CD4-positive, alpha-beta T cell (primary cell): Measurements from ENCODE around the gene IL33. TPM values are rescaled to one million over a fixed set of nuclear protein-coding genes. Genes with fewer than 3 reads are reported as not detected.

Experiments used
- ATAC-seq: fragments of 200-7000 bp; cut with Tn5 transposase; one replicate; pipeline ENCODE4 v1.10.0; 2022; ENCODE audit warnings: mild to moderate bottlenecking; ENCODE audit not compliant: poor library complexity
- CTCF ChIA-PET: fragments of 350-600 bp; sonication (Branson Sonifier 250); formaldehyde crosslinking; loops from one replicate; lab custom pipeline; 2021; ENCODE audit warnings: antibody characterized with exemption, inconsistent platforms; lab: Charles Lee
- POLR2A ChIA-PET: fragments of 350-600 bp; sonication (Branson Sonifier 250); formaldehyde crosslinking; loops from one replicate; lab custom pipeline; 2021; ENCODE audit warnings: antibody characterized with exemption, inconsistent platforms; lab: Charles Lee
- DNase-seq, 14 experiments: peaks; one replicate each; pipeline ENCODE4 v3.0.0-alpha.2; 2013 to 2020; ENCODE audit warnings: mixed read lengths in 2 of 14
- H3K27ac ChIP-seq, 2 donors: one replicate each; pipeline versions ENCODE4 v1.5.1 to v1.7.0; 2013; ENCODE audit warnings: low read length in 2 of 2, low read depth in 1 of 2, mild to moderate bottlenecking in 1 of 2
- H3K27me3 ChIP-seq, 2 experiments: 1 replicate in 1 of 2; 2 replicates in 1 of 2; pipeline versions ENCODE4 v1.6.1 to v1.7.0; 2013; ENCODE audit warnings: low read length in 2 of 2, control low read depth in 1 of 2, mild to moderate bottlenecking in 1 of 2, moderate library complexity in 1 of 2; ENCODE audit not compliant: insufficient read depth in 2 of 2, control insufficient read depth in 1 of 2
- H3K36me3 ChIP-seq: one replicate; pipeline ENCODE4 v1.6.1; 2013; ENCODE audit warnings: low read length, control low read depth; ENCODE audit not compliant: insufficient read depth
- H3K4me1 ChIP-seq: one replicate; pipeline ENCODE4 v1.6.1; 2013; ENCODE audit warnings: low read length, control low read depth; ENCODE audit not compliant: insufficient read depth
- H3K4me3 ChIP-seq: one replicate; pipeline ENCODE4 v1.5.1; 2013; ENCODE audit warnings: mild to moderate bottlenecking, low read length, moderate library complexity
- H3K9me3 ChIP-seq, 2 experiments: 1 replicate in 1 of 2; 2 replicates in 1 of 2; pipeline versions ENCODE4 v1.6.1 to v1.7.0; 2013; ENCODE audit warnings: low read length in 2 of 2, mild to moderate bottlenecking in 2 of 2, control low read depth in 1 of 2, moderate library complexity in 1 of 2; ENCODE audit not compliant: control insufficient read depth in 1 of 2, insufficient read depth in 1 of 2
- H3K27ac Mint-ChIP-seq: one replicate; pipeline ENCODE4 v1.8.0; 2020; ENCODE audit warnings: mixed read lengths
- H3K27me3 Mint-ChIP-seq: one replicate; pipeline ENCODE4 v1.8.0; 2021; ENCODE audit warnings: mixed read lengths
- H3K36me3 Mint-ChIP-seq: one replicate; pipeline ENCODE4 v1.8.0; 2021; ENCODE audit warnings: low read depth, mixed read lengths
- H3K4me1 Mint-ChIP-seq: one replicate; pipeline ENCODE4 v1.8.0; 2021; ENCODE audit warnings: low read depth, mixed read lengths
- H3K4me3 Mint-ChIP-seq: one replicate; pipeline ENCODE4 v1.8.0; 2020; ENCODE audit warnings: mild to moderate bottlenecking, mixed read lengths
- H3K9me3 Mint-ChIP-seq: one replicate; pipeline ENCODE4 v1.8.0; 2020; ENCODE audit warnings: mixed read lengths
- intact Hi-C, 2 experiments: fragments of 100-400 bp; cut with DNase I in 1 of 2; cut with micrococcal nuclease in 1 of 2; formaldehyde crosslinking; loops; one replicate each; pipeline versions ENCODE4 v1.15.1 to v1.9.0; 2023 to 2025; cut with DNase I, micrococcal nuclease
- total RNA-seq, 174 experiments: library from RNA in 2 of 174; stranded (reverse) in 2 of 174; gene quantifications; one replicate each; pipeline ENCODE4 v1.2.3 and lab custom pipeline; 2021 to 2026
- TF ChIP-seq, protein P1 (sequence below): fragments of 200-600 bp; IDR thresholded peaks from one replicate; pipeline ENCODE4 v1.8.0; 2022; ENCODE audit warnings: antibody characterized with exemption, mild to moderate bottlenecking

IL33 gene
- total RNA-seq, 2 experiments from 2014 or later = not detected

GRCh38 chr9:6271508-6272228, 56.1 kb downstream of the IL33 start:
- Mint-ChIP-seq H3K36me3 (no peaks in the 10 kb centered on the region), H3K27ac (no peak overlapping the region), H3K4me1 (no peaks in the 10 kb centered on the region), H3K27me3 (peaks cover 8% of the 10 kb centered on the region), H3K9me3 (no peaks in the 10 kb centered on the region), H3K4me3 (no peak overlapping the region)
- Histone ChIP-seq H3K27ac (no peak overlapping the region), H3K4me3 (no peak overlapping the region), H3K4me1 (no peaks in the 10 kb centered on the region), H3K9me3 (no peaks in the 10 kb centered on the region), H3K36me3 (no peaks in the 10 kb centered on the region), H3K27me3 (peaks cover 0 to 4% of the 10 kb centered on the region in 2 experiments)
- intact Hi-C loops = no loop called here
- DNase-seq (no peak), ATAC-seq (no peak)
- CTCF ChIA-PET = no interaction called here
- TF ChIP-seq, protein P1, sequence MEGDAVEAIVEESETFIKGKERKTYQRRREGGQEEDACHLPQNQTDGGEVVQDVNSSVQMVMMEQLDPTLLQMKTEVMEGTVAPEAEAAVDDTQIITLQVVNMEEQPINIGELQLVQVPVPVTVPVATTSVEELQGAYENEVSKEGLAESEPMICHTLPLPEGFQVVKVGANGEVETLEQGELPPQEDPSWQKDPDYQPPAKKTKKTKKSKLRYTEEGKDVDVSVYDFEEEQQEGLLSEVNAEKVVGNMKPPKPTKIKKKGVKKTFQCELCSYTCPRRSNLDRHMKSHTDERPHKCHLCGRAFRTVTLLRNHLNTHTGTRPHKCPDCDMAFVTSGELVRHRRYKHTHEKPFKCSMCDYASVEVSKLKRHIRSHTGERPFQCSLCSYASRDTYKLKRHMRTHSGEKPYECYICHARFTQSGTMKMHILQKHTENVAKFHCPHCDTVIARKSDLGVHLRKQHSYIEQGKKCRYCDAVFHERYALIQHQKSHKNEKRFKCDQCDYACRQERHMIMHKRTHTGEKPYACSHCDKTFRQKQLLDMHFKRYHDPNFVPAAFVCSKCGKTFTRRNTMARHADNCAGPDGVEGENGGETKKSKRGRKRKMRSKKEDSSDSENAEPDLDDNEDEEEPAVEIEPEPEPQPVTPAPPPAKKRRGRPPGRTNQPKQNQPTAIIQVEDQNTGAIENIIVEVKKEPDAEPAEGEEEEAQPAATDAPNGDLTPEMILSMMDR = no peak
- POLR2A ChIA-PET = no interaction called here

DNA sequence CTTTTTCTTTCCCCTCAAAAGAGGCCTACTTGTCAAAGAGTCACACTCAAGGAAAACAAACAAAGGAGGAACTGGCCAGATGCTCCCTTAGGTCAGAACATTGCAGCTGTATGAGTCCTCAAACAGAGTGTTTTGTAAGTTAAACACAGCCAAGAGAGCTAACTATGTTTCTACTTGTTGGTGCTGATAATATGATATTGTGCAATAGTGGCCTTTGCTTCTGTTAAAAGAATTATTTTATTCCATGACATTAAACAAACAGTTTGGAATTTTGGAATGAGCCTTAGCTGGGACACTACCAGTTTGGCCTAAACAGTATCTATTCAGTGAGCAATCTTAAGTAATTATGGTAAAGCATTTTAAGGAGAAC, 56.6 kb downstream of the IL33 start:
- H3K4me1 Mint-ChIP-seq = no peaks in the 10 kb centered on the region
- ATAC-seq = no peak
- TF ChIP-seq, protein P1 = no peak
- H3K36me3 Mint-ChIP-seq = no peaks in the 10 kb centered on the region
- no peak overlapping the region for H3K4me3 ChIP-seq
- no peaks in the 10 kb centered on the region for H3K27me3 ChIP-seq
- no peak overlapping the region for H3K4me3 Mint-ChIP-seq
- peaks cover 7% of the 10 kb centered on the region for H3K27me3 Mint-ChIP-seq
- no peaks in the 10 kb centered on the region for H3K36me3 ChIP-seq
- DNase-seq = no peak
- no peaks in the 10 kb centered on the region for H3K9me3 ChIP-seq
- intact Hi-C loops = no loop called here
- no peak overlapping the region for H3K27ac ChIP-seq
- CTCF ChIA-PET = no interaction called here
- no peak overlapping the region for H3K27ac Mint-ChIP-seq
- H3K4me1 ChIP-seq = no peaks in the 10 kb centered on the region
- POLR2A ChIA-PET = no interaction called here
- no peaks in the 10 kb centered on the region for H3K9me3 Mint-ChIP-seq

DNA sequence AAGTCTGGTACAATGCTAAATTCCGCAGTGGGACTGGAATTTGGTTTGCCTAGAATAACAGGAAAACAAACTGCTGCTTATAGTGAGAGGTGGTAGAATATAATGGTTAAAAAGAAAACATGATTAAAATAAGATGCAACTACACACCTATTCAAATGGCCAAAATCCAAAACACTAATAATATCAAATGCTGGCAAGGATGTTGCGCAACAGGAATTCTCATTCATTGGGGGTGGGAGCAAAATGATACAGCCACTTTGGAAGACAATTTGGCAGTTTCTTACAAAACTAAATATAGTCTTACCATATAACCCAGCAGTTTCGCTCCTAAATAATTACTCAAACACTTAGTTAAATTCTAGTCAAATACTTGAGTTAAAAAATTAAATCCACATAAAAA, 61.8 kb downstream of the IL33 start:
- POLR2A ChIA-PET = no interaction called here
- H3K4me1 Mint-ChIP-seq = no peaks in the 10 kb centered on the region

More for the DNA sequence above, 61.8 kb downstream of the IL33 start:
- no peaks in the 10 kb centered on the region for H3K36me3 Mint-ChIP-seq
- no peaks in the 10 kb centered on the region for H3K9me3 Mint-ChIP-seq
- H3K27me3 Mint-ChIP-seq = peaks cover 5% of the 10 kb centered on the region
- ATAC-seq (no peak), DNase-seq (no peak)
- H3K27ac ChIP-seq = no peak overlapping the region
- H3K4me3 Mint-ChIP-seq = no peak overlapping the region
- H3K27me3 ChIP-seq = no peaks in the 10 kb centered on the region
- no peak overlapping the region for H3K27ac Mint-ChIP-seq
- intact Hi-C loops = no loop called here
- no peak overlapping the region for H3K4me3 ChIP-seq
- H3K36me3 ChIP-seq = no peaks in the 10 kb centered on the region
- CTCF ChIA-PET = no interaction called here
- TF ChIP-seq, protein P1 = no peak
- H3K9me3 ChIP-seq = no peaks in the 10 kb centered on the region
- no peaks in the 10 kb centered on the region for H3K4me1 ChIP-seq
